ENCODE measurements around the gene PRKCZ. TPM values are rescaled to one million over a fixed set of nuclear protein-coding genes. Genes with fewer than 3 reads are reported as not detected.

PRKCZ gene
- total and polyA plus RNA-seq, 2 experiments from 2014 or later: 26.2 to 36.9 TPM

DNA sequence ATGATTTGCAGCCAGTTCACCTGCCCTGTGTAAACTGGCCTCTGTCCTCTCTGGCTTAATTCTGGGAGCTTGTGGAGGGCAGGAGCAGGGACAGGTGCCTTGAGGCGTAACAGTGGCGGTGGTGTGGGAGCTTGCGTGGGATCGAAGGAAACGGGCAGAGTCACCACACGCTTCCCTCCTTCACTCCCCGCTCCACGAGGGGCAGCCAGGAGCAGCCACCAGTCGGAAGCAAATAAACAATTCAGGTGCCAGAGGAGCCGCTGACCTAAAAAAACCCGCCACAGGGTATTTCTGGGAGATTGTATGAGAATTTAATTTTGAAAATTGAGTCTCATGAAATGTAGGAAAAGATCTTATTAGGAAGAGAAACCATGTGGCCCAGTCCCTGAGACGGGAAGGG, 118.3 kb downstream of the PRKCZ start (continued):
- TF ChIP-seq, protein P1, sequence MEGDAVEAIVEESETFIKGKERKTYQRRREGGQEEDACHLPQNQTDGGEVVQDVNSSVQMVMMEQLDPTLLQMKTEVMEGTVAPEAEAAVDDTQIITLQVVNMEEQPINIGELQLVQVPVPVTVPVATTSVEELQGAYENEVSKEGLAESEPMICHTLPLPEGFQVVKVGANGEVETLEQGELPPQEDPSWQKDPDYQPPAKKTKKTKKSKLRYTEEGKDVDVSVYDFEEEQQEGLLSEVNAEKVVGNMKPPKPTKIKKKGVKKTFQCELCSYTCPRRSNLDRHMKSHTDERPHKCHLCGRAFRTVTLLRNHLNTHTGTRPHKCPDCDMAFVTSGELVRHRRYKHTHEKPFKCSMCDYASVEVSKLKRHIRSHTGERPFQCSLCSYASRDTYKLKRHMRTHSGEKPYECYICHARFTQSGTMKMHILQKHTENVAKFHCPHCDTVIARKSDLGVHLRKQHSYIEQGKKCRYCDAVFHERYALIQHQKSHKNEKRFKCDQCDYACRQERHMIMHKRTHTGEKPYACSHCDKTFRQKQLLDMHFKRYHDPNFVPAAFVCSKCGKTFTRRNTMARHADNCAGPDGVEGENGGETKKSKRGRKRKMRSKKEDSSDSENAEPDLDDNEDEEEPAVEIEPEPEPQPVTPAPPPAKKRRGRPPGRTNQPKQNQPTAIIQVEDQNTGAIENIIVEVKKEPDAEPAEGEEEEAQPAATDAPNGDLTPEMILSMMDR (conservative IDR thresholded peaks at IDR 0.05; ENCODE audit: low read depth in 2 of 2): no peak

DNA sequence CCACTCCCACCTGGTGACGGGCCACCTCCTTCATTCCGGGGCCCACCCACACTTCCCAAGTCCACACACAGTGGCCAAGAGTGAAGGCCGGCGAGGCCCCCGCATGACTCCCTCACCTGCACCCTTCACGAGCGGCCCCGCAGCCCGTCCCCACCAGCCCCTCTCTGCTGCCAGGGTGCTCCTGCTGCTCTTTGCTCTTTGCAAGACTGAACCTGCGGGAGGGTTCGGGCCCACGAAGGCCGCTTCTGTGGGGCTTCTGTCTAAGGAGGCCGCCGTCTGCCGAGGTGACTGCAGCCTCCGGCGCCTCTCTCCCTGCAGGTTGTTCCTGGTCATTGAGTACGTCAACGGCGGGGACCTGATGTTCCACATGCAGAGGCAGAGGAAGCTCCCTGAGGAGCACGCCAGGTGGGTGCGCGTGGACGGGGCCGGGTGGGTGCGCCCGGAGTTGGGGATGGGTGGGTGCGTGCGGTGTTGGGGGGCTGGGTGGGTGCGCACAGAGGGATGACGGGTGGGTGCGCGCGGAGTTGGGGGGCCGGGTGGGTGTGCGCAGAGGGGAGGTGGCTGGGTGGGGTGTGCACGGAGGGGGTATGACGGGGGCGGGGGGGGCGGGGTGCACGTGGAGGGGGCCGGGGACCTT, 119.1 kb downstream of the PRKCZ start:
- no peak for ATAC-seq
- H3K36me3 ChIP-seq (ENCODE audit: insufficient read depth): no peaks in the 10 kb centered on the region
- H3K9me3 Mint-ChIP-seq: no peaks in the 10 kb centered on the region
- H3K4me1 ChIP-seq (ENCODE audit: insufficient read depth): 0 out of 2 replicates have a peak, but pooled peaks cover 3% of the 10 kb centered on the region
- H3K27me3 ChIP-seq (ENCODE audit: insufficient read depth): no peaks in the 10 kb centered on the region
- no peak overlapping the region for H3K27ac ChIP-seq (ENCODE audit: low read depth)
- H3K4me3 ChIP-seq: no peak overlapping the region
- H3K4me2 ChIP-seq: no peak overlapping the region
- TF ChIP-seq, protein P2, sequence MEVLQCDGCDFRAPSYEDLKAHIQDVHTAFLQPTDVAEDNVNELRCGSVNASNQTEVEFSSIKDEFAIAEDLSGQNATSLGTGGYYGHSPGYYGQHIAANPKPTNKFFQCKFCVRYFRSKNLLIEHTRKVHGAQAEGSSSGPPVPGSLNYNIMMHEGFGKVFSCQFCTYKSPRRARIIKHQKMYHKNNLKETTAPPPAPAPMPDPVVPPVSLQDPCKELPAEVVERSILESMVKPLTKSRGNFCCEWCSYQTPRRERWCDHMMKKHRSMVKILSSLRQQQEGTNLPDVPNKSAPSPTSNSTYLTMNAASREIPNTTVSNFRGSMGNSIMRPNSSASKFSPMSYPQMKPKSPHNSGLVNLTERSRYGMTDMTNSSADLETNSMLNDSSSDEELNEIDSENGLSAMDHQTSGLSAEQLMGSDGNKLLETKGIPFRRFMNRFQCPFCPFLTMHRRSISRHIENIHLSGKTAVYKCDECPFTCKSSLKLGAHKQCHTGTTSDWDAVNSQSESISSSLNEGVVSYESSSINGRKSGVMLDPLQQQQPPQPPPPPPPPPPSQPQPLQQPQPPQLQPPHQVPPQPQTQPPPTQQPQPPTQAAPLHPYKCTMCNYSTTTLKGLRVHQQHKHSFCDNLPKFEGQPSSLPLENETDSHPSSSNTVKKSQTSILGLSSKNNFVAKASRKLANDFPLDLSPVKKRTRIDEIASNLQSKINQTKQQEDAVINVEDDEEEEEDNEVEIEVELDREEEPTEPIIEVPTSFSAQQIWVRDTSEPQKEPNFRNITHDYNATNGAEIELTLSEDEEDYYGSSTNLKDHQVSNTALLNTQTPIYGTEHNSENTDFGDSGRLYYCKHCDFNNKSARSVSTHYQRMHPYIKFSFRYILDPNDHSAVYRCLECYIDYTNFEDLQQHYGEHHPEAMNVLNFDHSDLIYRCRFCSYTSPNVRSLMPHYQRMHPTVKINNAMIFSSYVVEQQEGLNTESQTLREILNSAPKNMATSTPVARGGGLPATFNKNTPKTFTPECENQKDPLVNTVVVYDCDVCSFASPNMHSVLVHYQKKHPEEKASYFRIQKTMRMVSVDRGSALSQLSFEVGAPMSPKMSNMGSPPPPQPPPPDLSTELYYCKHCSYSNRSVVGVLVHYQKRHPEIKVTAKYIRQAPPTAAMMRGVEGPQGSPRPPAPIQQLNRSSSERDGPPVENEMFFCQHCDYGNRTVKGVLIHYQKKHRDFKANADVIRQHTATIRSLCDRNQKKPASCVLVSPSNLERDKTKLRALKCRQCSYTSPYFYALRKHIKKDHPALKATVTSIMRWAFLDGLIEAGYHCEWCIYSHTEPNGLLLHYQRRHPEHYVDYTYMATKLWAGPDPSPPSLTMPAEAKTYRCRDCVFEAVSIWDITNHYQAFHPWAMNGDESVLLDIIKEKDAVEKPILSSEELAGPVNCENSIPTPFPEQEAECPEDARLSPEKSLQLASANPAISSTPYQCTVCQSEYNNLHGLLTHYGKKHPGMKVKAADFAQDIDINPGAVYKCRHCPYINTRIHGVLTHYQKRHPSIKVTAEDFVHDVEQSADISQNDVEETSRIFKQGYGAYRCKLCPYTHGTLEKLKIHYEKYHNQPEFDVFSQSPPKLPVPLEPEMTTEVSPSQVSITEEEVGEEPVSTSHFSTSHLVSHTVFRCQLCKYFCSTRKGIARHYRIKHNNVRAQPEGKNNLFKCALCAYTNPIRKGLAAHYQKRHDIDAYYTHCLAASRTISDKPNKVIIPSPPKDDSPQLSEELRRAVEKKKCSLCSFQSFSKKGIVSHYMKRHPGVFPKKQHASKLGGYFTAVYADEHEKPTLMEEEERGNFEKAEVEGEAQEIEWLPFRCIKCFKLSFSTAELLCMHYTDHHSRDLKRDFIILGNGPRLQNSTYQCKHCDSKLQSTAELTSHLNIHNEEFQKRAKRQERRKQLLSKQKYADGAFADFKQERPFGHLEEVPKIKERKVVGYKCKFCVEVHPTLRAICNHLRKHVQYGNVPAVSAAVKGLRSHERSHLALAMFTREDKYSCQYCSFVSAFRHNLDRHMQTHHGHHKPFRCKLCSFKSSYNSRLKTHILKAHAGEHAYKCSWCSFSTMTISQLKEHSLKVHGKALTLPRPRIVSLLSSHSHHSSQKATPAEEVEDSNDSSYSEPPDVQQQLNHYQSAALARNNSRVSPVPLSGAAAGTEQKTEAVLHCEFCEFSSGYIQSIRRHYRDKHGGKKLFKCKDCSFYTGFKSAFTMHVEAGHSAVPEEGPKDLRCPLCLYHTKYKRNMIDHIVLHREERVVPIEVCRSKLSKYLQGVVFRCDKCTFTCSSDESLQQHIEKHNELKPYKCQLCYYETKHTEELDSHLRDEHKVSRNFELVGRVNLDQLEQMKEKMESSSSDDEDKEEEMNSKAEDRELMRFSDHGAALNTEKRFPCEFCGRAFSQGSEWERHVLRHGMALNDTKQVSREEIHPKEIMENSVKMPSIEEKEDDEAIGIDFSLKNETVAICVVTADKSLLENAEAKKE (CRISPR knock-in tag; IDR thresholded peaks at IDR 0.05): no peak
- TF ChIP-seq NANOG (IDR thresholded peaks at IDR 0.05; ENCODE audit: borderline replicate concordance) (no peak), ZNF331 (CRISPR knock-in tag; IDR thresholded peaks at IDR 0.05; ENCODE audit: low read depth) (no peak), POLR2AphosphoS5 (IDR thresholded peaks at IDR 0.05; ENCODE audit: low read depth) (no peak), EZH2 (IDR thresholded peaks at IDR 0.05; ENCODE audit: low read depth, unreplicated experiment) (no peak), EZH2phosphoT487 (IDR thresholded peaks at IDR 0.05; ENCODE audit: unreplicated experiment) (no peak), ZNF114 (CRISPR knock-in tag; IDR thresholded peaks at IDR 0.05) (no peak), STAT1 (IDR thresholded peaks at IDR 0.05; ENCODE audit: unreplicated experiment) (no peak)
- TF ChIP-seq, protein P3, sequence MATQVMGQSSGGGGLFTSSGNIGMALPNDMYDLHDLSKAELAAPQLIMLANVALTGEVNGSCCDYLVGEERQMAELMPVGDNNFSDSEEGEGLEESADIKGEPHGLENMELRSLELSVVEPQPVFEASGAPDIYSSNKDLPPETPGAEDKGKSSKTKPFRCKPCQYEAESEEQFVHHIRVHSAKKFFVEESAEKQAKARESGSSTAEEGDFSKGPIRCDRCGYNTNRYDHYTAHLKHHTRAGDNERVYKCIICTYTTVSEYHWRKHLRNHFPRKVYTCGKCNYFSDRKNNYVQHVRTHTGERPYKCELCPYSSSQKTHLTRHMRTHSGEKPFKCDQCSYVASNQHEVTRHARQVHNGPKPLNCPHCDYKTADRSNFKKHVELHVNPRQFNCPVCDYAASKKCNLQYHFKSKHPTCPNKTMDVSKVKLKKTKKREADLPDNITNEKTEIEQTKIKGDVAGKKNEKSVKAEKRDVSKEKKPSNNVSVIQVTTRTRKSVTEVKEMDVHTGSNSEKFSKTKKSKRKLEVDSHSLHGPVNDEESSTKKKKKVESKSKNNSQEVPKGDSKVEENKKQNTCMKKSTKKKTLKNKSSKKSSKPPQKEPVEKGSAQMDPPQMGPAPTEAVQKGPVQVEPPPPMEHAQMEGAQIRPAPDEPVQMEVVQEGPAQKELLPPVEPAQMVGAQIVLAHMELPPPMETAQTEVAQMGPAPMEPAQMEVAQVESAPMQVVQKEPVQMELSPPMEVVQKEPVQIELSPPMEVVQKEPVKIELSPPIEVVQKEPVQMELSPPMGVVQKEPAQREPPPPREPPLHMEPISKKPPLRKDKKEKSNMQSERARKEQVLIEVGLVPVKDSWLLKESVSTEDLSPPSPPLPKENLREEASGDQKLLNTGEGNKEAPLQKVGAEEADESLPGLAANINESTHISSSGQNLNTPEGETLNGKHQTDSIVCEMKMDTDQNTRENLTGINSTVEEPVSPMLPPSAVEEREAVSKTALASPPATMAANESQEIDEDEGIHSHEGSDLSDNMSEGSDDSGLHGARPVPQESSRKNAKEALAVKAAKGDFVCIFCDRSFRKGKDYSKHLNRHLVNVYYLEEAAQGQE (IDR thresholded peaks at IDR 0.05; ENCODE audit: unreplicated experiment): no peak
- no peak overlapping the region for H2AFZ ChIP-seq
- H4K20me1 ChIP-seq (replicated peaks; ENCODE audit: insufficient read depth): no peaks in the 10 kb centered on the region; the same call in 1 of the 2 replicates
- H3K27me3 Mint-ChIP-seq (ENCODE audit: insufficient read depth, low read depth, poor library complexity): peaks cover 6% of the 10 kb centered on the region
- H3K27ac Mint-ChIP-seq: no peak overlapping the region
- peaks cover 7% of the 10 kb centered on the region for H3F3A ChIP-seq (replicated peaks; ENCODE audit: low read depth)
- H3K9me2 ChIP-seq (ENCODE audit: insufficient read depth): no peaks in the 10 kb centered on the region
- H3K4me3 Mint-ChIP-seq: no peak overlapping the region
- peaks cover 15% of the 10 kb centered on the region for H3K36me3 Mint-ChIP-seq (ENCODE audit: low read depth)
- H3K4me1 Mint-ChIP-seq: peaks cover 2% of the 10 kb centered on the region; the same call in 2 of the 3 replicates
- DNase-seq (ENCODE audit: low spot score): no peak
- H3K79me2 ChIP-seq (replicated peaks; ENCODE audit: insufficient read depth): no peaks in the 10 kb centered on the region
